ENCODE measurements around the gene SEC14L6.
"Not testable (repeated sequence)": the region's sequence is repeated elsewhere in the genome, so short reads cannot be mapped to it uniquely, and the experiment has no call there.

Gene SEC14L6

DNA sequence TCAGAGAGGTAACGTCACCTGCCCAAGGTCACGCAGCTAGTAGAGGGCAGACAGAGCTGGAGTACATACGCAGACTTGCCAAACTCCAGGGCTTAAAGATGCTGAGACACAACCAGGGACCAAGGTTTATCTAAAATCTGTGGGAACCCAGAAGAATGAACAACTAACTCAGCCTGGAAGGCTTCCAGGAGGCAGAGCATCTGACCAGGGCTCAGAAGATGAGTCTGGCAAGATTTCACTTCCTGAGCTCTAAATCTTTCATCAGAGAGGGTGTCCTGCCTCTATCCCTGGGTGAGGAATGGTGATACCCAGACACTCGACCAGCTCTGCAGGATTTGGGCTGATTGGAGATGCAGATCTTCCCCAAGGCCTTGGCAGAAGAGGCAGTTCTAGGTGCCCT lies 18.8 kb upstream of the SEC14L6 start:
- DNase-seq: no peak

DNA sequence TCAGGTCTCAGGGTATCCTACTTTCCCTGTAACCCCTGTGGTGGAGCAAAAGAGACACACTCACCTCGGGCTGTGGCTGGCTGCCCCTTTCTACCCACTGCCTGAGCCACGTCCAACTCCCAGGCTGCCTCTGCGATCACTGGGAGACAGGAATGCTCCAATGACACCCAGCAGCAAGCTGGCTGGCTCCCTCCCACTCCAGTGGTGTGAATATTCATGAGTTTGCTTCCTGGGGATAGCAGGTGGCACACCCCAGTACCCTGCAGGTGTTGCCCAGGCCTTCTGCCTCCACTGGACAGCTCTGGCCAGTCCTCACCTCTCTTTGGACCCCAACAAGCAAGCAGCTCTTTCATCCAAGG lies 18.2 kb upstream of the SEC14L6 start:
- DNase-seq: no peak

GRCh38 chr22:30564045-30564760 lies 17.7 kb upstream of the SEC14L6 start:
- DNase-seq: no peak

GRCh38 chr22:30562366-30562765 lies 15.8 kb upstream of the SEC14L6 start:
- no peak for DNase-seq

DNA sequence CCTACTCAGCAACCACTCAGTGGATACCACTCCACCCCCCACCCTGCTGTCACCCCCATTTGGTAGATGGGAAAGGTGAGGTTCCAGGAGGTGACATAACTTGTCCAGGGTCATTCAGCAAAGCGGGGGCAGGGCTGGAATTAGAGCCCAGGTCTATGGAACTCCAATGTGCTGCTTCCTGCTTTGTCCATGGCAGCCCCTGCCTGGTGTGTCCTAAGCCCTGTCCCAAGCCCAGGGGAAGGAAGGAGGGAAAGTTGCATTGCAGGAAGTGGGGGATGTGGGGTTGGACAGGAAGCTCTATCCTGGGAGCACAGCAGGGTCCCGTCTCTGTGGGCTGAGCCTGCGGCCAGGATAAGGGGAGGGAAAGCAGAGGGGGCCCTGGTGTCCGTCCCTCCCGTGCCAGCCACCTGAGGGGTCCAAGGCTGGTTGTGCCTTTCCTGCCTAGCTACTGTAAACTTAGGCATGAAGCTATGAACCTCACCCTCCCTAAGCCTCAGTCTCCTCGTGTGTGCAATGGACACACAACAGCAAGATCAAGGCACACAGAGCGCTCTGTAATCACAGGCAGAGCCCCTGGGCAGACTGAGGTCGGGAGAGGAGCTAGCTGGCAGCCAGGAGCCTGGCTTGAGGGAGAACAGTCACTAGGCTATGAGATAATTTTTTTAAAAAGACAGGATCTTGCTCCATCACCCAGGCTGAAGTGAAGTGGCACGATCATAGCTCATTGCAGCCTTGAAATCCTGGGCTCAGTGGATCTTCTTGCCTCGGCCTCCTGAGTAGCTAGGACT lies 15.1 kb upstream of the SEC14L6 start:
- DNase-seq: no peak

DNA sequence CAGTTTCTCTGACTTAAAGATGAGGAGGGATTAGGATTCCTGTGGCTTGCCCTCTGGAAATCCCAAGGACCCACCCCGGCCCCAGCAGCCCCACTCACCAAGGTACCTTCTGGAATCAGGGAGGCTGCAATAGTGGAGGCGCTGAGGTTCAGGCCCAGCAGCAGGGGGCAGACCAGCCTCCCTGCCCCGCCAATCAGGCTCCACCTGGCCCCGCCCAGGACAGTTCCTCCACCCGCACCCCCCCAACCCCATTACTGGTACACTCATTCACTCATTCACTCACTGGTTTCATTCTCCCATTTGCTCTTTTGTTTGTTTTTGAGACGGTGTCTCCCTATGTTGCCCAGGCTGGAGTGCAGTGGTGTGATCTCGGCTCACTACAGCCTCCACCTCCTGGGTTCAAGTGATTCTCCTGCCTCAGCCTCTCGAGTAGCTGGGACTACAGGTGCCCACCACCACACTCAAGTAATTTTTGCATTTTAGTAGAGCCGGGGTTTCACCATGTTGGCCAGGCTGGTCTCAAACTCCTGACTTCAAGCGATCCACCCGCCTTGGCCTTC lies 14.2 kb upstream of the SEC14L6 start:
- not testable (repeated sequence) for DNase-seq

- DNase-seq: no peak
These were observed 13.3 kb upstream of the SEC14L6 start for GRCh38 chr22:30559889-30560288.

DNA sequence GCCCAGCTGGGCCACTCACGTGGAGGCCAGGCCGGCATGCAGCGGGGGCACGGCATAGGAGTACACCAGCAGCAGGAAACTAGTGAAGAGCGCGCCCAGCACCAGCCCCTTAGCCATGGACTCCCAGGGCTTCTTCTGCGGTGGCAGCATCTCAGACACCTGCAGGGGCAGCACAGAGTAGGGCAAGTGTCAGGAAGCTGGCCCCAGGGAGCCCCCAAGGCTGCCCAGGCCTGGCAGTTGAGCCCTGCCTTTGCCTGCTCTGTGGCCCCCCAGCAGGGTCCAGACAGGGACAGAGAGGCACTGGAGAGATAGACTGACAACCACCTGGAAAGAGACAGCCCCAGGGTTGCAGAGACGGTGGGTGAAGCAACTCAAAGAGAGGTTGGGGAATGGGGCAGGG lies 10.7 kb upstream of the SEC14L6 start:
- DNase-seq: no peak

DNA sequence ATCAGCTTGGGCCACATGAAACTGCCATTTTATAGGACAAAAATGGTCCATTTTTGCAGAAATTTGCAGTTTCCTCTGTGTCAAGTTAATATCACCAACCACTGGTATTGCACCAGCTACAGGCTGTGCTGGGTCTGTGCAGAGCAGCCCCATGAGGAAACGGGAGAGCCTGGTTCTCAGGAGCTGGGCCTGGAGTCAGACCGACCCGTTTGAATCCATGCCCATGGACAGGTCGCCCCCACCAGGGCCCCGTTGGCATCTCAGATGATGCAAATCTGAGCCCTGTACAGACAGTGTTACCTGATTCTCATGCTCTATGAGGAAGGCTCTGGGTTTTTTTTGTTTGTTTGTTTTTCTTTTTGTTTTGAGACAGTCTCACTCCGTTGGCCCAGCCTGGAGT lies 9.8 kb upstream of the SEC14L6 start:
- DNase-seq: no peak

GRCh38 chr22:30555282-30556210 lies 9.0 kb upstream of the SEC14L6 start:
- no peak for DNase-seq

DNA sequence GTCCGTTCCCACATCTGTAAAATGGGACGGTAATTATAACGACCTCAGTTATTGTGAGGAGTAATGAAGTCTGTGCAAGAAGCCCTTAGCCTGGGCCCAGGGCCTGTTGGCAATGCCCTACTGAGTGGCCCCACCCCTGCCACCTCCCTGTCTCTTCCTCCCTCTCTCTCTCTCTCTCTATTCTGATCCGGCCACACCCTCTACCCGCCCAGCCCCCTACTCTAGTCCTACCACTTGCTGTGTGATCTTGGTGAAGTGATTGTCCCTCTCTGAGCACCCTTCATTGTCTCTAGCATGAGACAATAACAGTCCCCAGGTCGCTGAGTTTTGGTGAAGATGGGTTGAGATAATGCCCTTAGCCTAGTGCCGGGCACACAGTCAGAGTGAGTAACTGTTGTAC lies 7.4 kb upstream of the SEC14L6 start:
- no peak for DNase-seq

- DNase-seq: no peak
These were observed 6.2 kb upstream of the SEC14L6 start for GRCh38 chr22:30552719-30553118.

DNA sequence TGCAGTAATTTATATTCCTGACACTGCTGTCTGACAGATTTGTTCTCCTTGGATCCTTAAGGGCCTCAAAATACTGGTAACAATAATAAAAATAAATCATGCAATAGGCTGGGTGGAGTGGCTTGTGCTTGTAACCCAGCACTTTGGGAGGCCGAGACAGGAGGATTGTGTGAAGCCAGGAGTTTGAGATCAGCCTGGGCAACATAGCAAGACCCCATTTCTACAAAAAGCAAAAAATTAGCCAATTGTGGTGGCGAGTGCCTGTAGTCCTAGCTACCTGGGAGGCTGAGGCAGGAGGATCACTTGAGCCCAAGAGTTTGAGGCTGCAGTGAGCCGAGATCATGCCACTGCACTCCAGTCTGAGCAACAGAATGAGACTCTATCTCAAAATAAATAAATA lies 5.3 kb upstream of the SEC14L6 start:
- not testable (repeated sequence) for DNase-seq

DNA sequence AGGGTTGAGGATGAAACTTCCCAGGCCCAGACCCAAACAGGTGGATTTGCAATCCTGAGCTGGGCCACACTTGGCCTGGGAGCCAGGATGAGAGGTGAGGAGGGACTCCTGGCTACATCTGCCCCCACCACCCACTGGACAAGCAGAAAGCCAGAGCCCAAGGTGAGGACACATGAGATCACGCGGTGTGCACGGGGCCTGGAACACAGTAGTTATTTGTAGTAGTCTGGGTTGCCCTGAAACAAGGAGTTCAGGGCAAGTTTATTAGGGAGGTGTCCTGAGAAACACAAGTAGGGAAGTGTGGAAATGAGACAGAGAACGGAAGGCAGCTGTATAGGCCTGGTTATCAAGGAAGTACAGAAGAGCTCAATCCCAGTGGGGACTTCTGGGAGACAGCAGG lies 647 bp upstream of the SEC14L6 start:
- no peak for DNase-seq

GRCh38 chr22:30542811-30543188 lies 3.7 kb downstream of the SEC14L6 start:
- DNase-seq: no peak

DNA sequence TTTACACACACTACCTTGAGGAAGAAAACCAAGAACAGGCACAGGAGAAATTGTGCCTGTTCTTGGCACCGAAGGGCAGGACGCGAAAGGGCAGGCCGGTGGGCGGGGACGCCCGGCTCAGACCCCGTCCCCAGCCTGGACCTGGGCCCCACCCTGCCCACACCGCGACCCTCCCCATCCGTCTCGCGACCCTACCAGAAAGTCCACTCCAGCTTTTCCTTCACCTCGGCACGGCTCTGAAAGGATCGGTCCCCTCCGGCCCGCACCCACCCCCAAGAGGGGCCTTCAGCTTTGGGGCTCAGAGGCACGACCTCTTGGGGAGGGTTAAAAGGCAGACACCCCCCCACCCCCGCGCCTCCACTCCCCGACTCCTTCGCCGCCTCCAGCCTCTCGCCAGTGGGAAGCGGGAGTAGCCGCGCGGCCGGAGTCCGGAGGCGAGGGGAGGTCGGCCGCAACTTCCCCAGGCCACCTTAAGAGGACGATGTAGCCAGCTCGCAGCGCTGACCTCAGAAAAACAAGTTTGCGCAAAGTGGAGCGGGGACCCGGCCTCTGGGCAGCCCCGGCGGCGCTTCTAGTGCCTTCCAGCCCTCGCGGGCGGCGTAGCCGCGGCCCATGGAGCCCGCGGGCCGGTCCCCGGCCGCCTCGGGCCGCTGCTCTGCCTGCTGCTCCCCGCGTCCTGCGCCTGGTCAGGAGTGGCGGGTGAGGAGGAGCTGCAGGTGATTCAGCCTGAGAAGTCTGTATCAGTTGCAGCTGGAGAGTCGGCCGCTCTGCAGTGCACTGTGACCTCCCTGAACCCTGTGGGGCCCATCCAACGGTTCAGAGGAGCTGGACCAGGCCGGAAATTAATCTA lies 4.4 kb downstream of the SEC14L6 start:
- DNase-seq: no peak

DNA sequence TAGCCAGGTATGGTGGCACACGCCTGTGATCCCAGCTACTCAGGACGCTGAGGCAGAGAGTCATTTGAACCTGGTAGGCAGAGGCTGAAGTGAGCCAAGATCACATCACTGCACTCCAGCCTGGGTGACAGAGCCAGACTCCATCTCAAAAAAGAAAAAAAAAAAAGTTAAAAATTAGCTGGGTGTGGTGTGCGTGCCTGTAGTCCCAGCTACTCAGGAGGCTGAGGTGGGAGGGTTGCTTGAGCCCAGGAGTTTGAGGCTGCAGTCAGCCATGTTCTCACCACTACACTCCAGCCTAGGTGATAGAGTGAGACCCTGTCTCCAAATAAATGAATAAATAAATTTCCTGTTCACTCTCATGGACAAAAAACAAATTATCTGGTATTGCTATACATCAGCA lies 5.0 kb downstream of the SEC14L6 start:
- not testable (repeated sequence) for DNase-seq

DNA sequence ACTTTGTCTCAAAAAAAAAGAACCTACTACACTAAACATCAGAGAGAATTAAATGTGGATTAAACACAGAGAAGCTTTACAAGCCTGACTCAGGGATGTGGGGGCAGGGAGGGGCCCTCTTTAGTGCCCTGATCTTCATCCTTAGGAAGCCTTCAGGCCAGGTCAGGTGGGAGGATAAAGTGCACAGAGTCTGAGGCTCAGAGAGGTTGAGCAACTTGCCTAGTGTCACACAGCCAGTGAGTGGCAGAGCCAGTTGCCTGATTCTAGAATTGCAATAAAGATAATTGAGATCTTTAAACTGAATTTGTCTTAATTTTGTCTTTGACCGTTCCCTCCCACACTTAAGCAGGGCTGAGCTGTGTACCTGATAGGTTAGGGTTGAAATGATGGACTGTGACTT lies 7.2 kb downstream of the SEC14L6 start:
- no peak for DNase-seq

DNA sequence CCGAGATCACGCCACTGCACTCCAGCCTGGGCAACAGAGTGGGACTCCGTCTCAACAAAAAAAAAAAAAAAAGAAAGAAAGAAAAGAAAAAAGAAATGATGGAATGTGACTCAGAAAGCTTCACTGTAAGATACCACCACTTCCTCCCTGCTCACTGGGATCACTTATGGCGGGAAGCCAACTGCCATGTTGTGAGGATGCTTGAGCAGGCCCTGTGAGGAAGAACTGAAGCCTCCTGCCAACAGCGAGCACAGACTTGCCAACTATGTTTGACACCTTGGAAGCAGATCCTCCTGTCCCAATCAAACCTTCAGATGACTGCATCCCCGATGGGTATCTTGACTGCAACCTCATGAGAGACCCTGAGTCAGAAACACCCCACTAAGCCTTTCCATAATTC lies 8.3 kb downstream of the SEC14L6 start:
- DNase-seq: no peak

- DNase-seq: no peak
These were observed 9.3 kb downstream of the SEC14L6 start for GRCh38 chr22:30537083-30537731.

DNA sequence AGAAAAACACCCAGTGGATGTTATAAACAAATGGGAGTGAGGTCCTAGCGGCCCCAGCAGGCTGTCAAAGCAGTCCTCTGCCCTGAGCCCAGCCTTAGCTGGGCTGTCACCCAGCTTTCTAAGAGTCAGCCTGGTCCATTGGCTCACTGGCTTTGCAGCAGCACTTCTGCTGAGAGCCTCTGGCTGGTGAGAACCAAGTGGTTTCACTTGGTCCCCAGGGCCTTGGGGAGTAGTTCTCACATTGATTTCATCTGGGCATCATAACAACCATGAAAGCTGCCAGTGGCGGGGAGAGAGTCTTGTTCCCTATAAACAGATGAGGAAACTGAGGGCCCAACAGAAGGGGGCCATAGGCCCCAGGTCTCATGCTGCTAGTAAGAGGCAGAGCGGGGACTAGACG lies 11.4 kb downstream of the SEC14L6 start:
- no peak for DNase-seq
